HG02852 (cell line): Measurements from ENCODE around the gene MRPS18A.
"Not testable (repeated sequence)": the region's sequence is repeated elsewhere in the genome, so short reads cannot be mapped to it uniquely, and the experiment has no call there.

Experiments used
- ATAC-seq: cut with Tn5 transposase; IDR thresholded peaks from one replicate; pipeline ENCODE4 v1.9.1; 2021; ENCODE audit warnings: mild to moderate bottlenecking, moderate library complexity; ENCODE audit not compliant: unreplicated experiment

The MRPS18A gene

DNA sequence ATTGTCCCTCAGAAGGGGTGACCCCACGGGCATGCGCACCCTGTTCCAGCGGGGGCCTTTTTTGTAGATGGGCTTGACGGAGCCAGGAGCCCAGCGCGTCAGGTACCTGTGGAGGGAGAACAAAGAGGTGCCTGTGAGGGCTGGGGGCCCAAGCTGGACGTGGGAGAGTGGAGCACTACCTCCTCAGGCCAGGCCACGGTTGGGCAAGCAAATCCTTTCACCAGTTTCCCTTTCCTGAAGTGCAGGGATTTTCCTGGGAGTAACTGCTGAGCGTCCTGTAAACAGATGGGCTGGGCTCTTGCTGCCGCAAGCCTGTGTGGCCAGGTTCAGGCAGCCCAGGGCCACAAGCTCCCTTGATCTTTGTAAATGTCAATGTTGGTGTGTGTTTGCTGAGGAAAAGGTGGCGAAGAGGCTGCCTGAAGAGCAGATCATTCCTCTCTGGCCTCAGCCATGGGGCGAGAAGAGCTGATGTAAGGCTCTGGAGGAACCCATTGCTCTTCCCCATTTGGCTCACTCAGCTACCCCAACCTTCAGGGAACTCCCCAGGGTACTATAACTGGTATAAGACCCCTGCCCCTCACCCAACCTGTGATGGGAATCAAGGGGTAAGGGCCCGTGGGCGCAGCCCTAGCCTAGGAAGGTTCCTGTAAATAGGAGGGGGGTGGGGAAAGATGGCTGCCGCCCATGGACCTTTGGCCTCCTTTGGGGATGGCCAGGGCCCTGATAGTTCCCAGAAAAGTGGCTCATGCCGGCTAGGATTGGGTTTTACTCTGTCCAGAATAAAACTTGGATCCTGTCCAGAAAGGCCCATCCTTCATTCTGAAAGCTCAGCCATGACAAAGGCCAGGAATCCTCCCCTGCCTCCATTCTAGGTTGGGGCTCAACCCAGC, 15.5 kb downstream of the MRPS18A start:
- no peak for ATAC-seq

DNA sequence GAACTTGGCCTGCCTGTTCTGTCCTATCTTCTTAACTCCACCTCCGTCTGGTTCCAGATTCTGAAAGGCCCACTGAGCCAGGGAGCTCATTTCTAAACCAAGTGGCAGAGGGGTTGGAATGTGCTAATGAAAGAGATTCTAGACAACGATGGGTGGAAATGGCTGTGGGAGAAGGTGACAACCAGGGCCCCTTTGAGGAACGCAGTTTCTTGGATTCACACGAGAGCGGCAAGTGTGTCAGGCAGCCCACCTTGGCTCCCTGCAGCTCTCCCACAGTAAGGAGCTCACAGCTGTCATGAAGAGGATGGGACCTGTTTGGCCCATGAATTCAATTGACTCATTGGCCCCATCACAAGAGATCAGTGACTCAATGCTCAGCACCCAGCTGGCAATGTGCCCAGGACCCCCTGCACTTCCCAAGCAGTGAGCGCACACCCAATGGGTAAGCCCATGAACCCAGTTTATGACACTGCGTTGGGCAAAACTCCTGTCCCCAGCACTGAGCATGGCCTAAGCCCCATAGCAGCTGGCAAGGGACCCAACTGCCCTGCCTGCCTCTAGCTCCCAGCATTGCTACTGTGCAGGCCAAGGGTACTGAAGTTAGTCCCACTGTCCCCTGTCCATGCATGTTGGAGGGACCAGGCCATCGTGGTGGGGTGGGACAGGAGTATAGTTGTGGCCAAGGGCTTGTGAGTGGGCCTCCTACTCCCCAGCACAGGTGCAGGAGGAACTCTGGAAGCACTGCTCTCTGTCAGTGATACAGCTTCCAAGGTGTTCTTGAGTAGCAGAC, 16.4 kb downstream of the MRPS18A start:
- ATAC-seq, result no peak

DNA sequence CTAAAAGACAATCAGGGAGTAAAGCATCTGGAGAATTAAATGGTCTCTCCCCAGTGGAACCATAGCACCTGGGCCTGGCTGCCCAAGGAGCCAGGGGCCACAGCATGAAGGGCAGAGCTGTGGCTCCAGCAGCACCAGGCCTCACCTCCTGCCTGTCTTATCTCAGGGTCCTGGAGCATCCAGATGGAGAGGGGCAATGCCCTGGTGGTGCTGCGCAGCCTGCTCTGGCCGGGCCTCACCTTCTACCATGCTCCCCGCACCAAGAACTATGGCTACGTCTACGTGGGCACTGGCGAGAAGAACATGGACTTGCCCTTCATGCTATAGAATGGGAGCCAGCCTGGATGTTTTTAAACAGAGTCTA, 17.0 kb downstream of the MRPS18A start:
- ATAC-seq, result no peak

DNA sequence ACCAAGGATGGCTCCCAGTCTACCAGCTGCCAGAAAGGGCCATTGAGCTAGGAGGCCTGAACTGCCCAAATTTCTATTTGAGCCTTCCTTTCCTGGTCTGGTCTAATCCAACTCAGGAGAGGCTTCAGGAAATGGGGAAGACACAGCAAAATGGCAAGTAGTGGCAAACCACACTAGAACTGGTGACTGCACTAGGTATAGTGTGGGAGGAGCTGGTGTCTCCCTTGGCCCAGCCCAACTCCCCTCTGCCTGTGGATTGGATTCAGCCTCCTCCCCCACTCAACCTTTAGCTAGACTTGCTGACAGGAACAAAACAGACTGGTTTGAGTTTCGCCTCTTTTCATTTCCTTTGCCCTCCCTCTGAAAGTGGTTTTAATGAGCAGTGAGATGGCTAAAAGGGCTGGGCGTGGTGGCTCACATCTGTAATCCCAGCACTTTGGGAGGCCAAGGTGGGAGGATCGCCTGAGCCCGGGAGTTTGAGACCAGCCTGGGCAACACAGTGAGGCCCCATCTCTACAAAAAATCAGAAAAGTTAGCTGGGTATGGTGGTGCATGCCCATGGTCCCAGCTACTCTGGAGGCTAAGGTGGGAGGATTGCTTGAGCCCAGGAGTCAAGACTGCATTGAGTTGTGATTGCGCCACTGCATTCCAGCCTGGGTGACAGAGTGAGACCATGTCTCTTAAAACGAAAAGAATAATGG, 17.5 kb downstream of the MRPS18A start:
- ATAC-seq, result no peak

DNA sequence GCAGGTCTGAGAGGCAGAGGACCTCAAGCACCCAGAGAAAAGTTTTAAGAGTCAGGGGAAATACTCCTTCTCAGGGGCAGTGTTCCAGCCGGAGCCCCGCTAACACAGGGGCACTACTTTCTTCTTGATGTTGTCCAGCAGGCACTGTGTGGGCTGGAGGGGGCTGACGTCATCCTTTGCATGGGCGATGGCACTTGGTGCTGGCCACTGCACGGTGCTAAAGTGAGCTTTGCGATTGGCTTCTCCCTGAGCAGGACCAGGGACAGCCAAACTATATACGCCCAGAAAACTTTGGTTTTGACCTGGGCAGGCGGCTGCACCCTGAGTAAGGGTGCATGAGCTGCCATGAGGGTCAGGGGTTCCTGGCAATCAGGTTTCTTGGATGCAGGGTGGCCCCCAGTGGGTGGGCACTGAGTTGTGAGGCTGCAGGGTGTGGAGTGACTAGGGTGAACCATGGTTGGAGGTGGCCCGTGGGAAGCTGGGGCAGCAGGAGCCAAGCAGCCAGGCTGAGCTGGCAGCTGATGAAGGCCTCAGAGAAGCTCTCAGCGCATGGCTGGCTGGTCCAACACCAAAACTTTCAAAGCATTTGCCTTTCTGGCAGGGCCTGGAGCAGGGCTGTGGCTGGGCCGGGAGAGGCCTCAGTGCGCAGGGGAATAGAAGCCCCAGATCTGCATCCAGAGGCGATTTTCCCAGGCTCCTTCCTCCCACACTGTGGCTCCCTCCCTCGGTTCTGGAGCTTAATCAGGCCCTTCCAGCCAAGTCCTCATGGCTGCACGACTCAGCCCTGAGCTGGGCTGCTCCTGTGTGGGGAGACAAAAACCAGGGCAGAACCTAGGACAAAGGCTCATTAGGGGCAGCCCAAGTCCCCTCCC, 18.3 kb downstream of the MRPS18A start:
- ATAC-seq, result no peak

DNA sequence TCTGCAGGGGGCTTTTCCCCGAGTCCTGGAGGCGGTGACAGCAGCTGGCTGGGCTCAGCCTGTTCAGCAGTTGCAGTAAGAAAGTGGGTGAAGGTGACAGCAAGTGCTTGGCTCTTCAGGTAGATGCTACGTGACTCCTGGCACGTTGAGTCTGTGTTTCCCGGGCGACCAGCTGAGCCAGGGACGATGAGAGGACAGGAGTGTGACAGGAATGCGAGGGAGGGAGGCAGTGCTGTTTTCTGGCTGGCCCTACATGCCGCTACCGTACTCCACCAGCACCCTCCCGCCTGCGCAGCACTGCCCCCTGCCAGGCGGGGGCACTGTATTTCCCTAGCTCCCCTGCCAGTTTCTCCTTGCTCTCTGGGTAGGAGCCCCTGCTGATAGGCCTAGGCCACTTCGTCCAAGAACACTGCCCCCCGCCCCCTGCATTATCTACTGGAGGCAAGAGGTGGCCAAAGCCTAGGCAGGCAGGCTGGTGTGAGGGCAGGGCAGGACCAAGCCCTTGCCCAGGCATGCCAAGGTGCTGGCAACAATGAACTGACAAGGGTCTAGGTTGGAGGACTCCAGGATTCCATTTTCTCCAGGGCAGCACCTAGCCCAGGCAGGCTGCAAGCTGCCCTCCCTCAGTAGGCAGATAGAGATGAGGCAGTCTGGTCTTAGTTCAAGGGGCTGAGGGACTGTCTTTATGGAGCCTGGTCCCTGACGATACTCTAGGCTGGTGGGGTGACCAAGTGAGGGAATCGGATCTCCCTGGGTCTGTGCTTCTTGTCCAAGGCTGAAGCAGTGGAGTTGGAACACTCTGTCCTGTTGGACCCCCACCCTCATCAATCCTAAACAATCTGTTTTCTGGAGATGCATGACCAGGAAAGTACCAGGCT, 19.2 kb downstream of the MRPS18A start:
- ATAC-seq, result no peak

DNA sequence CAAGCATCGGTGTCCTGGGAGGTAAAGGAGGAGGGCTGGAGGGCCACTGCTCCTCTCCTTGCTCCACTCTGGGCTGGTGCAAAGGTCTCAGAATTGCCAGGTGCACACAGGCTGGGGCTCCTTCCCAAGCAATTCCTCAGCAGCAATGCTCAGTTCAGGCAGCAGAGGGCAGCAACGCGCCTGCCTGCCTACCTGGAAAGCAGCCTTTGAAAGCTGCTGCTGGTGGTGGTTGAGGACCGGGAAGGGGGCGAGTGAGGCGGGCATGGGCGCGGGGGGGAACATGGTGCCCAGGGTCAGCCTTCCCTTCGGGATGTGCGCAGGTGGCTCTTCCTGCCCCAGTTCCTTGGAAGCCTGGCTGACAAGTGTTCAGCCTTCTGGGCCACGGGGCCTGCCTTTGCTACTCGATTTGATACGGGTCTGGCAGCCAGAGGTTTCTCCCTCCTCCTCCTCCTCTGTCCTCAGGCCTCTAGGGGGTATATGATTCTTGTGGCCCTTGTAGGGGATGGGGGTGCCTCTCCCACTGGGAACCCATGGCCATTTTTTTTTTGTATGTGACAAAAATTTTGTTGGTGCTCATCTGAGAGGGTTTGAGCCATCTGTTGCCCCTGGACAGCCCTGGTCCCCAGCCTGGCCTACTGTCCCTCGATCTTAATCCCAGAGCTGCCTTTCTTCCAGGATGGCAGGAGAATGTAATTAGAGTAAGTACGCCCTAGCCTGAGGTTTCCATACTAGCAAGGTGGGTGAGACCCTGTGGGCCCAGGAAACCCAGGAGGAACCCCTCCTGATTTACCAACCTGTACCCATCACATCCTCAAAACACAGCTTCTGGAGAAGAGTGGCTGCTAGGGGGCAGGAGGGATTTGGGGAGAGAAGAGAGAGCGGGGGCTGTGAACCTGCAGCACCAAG, 20.1 kb downstream of the MRPS18A start:
- peak; percentile 56 for ATAC-seq

DNA sequence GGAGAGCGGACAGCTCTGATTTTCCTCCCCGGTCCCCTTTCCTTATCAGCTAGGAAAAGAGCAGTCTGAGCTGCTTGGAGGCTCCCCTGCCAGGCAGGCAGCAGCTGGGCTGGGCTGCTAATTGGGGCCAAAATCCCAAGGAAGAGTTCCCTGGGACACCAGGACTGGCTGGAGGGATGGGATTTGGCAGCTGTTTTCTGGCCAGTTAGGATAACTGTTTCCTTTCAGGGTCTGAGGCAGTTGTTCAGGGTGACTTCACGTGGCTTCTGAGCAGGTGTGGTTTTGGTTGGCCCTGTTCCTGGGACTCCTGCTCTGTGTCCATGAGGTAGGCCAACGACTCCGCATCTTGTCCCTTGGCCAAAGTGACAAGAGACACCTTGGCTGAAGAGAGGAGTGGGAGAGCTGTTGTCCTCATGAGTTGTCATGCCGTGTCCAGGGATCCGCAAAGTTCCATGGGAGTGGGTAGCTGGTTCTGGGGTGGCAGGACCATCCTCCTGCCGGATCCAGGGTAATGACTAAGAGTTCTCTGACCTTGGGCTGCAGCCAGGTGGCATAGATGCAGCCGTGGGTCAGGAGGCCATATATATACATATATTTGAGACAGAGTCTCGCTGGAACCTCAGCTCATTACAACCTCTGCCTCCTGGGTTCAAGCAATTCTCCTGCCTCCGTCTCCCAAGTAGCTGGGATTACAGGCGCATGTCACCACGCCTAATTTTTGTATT, 21.2 kb downstream of the MRPS18A start:
- no peak for ATAC-seq

DNA sequence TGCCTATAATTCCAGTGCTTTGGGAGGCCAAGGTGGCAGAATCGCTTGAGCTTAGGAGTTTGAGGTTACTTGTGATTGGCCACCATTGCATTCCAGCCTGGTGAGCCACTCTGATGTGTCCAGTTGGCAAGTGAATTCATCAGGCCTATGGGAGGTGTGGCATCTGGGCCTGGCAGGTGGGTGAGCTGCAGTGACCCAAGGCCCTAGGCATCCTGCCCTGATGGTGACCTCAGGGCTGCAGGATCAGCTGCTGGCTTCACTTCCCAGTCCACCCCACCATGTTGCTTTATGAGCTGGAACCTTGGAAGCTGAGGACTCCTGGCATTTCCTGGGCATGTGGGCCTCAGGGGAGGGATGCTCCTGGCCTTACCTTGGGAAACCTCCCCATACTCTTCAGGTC, 22.2 kb downstream of the MRPS18A start:
- no peak for ATAC-seq

DNA sequence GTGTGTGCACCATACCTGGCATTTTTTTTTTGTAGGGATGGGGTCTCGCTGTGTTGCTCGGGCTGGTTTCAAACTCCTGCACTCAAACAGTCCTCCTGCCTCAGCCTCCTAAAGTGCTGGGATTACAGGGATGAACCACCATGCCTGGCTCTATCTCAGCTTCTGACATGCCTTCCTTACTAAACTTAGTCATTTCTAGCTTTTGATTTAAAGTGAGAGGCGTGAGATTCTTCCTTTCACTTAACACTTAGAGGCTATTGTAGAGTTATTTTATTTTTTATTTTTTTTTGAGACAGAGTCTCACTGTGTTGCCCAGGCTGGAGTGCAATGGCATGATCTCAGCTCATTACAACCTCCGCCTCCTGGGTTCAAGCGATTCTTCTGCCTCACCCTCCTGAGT, 24.6 kb downstream of the MRPS18A start:
- ATAC-seq, result not testable (repeated sequence)

DNA sequence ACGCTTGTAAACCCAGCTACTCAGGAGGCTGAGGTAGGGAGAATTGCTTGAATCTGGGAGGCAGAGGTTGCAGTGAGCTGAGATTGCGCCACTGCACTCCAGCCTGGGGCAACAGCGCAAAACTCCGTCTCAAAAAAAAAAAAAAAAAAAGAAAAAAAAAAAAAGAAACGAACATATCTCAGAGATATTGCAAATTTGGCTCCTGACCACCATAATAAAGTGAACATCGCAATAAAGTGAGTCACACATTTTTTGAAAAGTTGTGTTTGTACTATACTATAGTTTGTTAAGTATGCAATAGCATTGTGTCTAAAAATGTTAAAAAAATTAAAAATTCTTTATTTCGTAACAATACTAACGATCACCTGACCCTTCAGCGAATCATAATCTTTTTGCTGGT, 29.4 kb downstream of the MRPS18A start:
- ATAC-seq, result no peak

DNA sequence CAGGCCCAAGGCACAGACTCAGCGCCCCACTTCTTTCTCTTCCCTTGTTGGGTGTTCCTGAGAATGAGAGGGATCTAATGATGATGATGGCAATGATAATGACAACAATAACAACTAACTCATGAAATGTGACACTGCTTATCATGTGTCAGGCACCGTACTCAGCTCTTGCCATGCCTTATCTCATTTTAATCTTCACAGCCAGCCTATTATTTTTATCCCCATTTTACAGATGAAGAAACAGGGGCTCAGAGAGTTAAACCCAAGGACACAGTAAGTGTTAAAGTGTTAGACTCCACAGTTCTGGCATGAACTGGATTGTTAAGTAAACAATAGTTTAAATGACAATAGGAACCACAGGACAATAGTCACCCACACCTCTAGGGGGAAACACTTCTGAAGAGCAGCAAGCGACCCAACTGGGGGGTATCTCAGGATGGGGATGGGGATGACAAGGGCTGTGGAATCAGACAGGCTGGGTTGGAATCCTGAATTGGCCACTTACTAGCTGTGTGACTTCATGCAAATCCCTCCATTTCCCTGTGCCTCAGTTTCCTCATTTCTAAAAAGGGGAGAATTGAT, 30.3 kb downstream of the MRPS18A start:
- no peak for ATAC-seq

DNA sequence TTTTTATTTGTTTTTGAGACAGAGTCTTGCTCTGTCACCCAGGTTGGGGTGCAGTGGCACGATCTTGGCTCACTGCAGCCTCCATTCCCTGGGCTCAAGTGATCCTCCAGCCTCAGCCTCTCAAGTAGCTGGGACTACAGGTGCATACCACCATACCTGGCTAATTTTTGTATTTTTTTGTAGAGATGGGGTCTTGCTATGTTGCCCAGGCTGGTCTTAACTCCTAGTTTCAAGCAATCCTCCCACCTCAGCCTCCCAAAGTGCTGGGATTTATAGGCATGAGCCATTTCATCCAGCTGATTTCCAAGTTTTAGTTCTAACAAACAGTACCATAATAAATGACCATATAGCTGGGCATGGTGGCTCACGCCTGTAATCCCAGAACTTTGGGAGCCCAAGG, 34.8 kb downstream of the MRPS18A start:
- not testable (repeated sequence) for ATAC-seq

DNA sequence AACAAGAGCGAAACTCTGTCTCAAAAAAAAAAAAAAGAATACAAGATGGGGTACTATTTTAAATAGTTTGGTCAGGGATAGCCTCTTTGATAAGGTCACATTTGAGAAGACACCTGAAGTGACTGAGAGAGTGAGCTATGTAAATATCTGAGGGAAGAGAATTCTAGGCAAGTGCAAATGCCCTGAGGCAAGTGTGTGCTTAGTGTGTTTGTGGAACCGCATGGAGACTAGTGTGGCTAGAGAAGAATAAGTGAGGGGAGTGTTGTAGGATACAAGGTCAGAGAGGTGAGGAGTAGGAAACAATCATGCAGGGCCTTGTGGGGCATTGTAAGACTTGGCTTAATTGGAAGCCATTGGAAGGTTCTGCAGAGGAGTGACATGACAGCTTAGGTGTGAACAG, 39.3 kb downstream of the MRPS18A start:
- no peak for ATAC-seq

DNA sequence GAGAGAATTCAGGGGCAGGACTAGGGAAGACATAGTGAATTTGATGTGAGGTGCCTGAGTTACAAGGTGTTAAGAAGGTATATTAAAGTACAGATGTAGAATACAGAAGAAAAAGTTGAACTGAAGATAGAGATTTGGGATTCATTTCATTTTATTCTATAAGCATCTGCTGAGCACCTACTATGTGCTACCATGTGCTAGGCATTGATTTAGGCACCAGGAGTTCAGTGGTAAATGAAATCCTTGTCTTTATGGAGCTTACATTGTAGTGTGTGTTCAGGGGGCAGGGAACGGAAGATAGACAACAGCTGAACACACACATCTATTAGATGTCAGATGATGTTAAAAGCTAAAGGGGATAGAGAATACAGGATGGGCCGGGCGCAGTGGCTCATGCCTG, 40.0 kb downstream of the MRPS18A start:
- ATAC-seq, result no peak

DNA sequence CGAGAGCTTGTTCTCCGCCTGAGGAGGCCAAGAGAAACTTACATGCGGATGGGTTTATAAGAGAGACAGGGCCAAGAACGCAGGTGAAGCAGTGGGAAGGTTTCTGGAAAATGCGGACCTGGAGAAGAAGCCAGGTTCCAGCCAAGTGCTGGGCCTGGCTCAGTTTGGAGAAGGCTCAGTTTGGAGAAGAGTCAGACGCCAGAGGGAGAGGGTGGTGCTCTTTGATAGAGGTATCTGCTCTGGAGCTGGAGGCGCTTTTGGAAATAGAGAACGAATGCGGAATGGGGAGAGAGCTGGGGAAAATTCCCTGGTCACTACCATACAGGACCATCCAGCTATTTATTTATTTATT, 42.0 kb downstream of the MRPS18A start:
- ATAC-seq, result no peak

DNA sequence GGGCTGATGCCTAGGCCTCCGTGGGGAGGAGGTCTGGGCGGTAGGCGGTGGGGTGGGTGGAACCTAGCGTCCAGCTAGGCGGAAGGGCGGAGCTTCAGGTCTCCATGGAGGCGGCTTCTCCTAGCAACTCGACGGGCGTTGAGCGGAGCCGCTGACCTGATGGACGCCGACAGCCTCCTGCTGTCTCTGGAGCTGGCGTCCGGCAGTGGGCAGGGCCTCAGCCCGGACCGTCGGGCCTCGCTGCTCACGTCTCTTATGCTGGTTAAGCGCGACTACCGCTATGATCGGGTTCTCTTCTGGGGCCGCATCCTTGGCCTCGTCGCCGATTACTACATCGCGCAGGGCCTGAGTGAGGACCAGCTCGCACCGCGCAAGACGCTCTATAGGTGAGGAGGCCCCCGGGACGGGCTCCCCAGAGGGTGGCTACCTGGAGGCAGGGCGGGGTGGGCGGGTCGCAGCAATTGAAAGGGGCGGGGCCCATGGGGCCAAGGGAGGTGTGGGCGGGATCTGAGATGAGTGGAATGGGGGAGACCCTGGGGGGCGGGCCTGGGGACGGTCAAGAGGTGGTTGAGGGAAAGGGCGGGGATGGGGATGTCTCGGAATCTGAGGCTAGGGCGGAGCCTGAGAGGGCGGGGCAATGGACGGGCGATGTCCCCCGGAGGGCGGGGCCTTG, 42.5 kb downstream of the MRPS18A start, which contains the start of gene RSPH9:
Gene RSPH9 (plus strand): TSS at position 97 of the 673 bp plus-strand sequence. CDS start 63 bp downstream, at position 160.
- no peak for ATAC-seq
